Esophagus (tissue), 2 donors: ENCODE results near the gene KRT12. TPM values are rescaled to one million over a fixed set of nuclear protein-coding genes. Genes with fewer than 3 reads are reported as not detected.

Experiments
- H3K27ac ChIP-seq, 2 donors: one replicate each; pipeline ENCODE4 v1.5.1; 2013; ENCODE audit warnings: low read depth in 2 of 2, mild to moderate bottlenecking in 2 of 2, inconsistent platforms in 1 of 2, low read length in 1 of 2, moderate library complexity in 1 of 2
- H3K27me3 ChIP-seq, 2 donors: one replicate each; pipeline ENCODE4 v1.6.1; 2013; ENCODE audit warnings: low read length in 2 of 2, control low read depth in 1 of 2, mild to moderate bottlenecking in 1 of 2; ENCODE audit not compliant: insufficient read depth in 2 of 2, control insufficient read depth in 1 of 2
- H3K36me3 ChIP-seq, 2 donors: one replicate each; pipeline ENCODE4 v1.6.1; 2013; ENCODE audit warnings: low read length in 1 of 2; ENCODE audit not compliant: control insufficient read depth in 2 of 2, insufficient read depth in 2 of 2
- H3K4me1 ChIP-seq, 2 donors: one replicate each; pipeline ENCODE4 v1.6.1; 2013; ENCODE audit warnings: low read length in 1 of 2; ENCODE audit not compliant: control insufficient read depth in 2 of 2, insufficient read depth in 2 of 2
- H3K4me3 ChIP-seq, 2 donors: one replicate each; pipeline ENCODE4 v1.5.1; 2013; ENCODE audit warnings: low read length in 2 of 2, mild to moderate bottlenecking in 2 of 2, low read depth in 1 of 2, moderate library complexity in 1 of 2
- H3K9me3 ChIP-seq, 2 donors: one replicate each; pipeline ENCODE4 v1.6.1; 2013; ENCODE audit warnings: mild to moderate bottlenecking in 2 of 2, low read depth in 1 of 2, low read length in 1 of 2, moderate library complexity in 1 of 2; ENCODE audit not compliant: control insufficient read depth in 2 of 2, insufficient read depth in 1 of 2
- WGBS, 2 donors: extraction: QIAGEN DNeasy Blood & Tissue Kit; methylation state at CpG; one replicate each; pipeline ENCODE4 v1.1.7; 2013; 5-methylcytosine and 5-hydroxymethylcytosine counted together
- polyA plus RNA-seq, 2 donors: library from polyadenylated mRNA; stranded (reverse); fragments of 200-250 nt; gene quantifications; one replicate each; pipeline ENCODE4 v1.2.3, GENCODE V29; 2013
- donor health status: healthy with polysubstance abuse.
- donor health status: Bipolar disorder and iron deficiency.

KRT12 gene
- polyA plus RNA-seq, 2 donors: not detected

- 62 to 63% methylated on average over 3 of the region's 3 CpGs for WGBS, 2 donors
- Histone ChIP-seq H3K36me3 (no peaks in the 10 kb centered on the region), H3K9me3 (no peaks in the 10 kb centered on the region), H3K4me3 (no peak overlapping the region), H3K27ac (no peak overlapping the region), H3K4me1 (no peaks in the 10 kb centered on the region), H3K27me3 (peaks cover 0 to 4% of the 10 kb centered on the region in 2 donors)
Measured at GRCh38 chr17:40886090-40886489, 19.1 kb upstream of the KRT12 start.

- Histone ChIP-seq H3K27ac (no peak within 1 kb of the TSS), H3K36me3 (no peaks in the 10 kb centered on the region), H3K27me3 (peaks cover 0 to 4% of the 10 kb centered on the region in 2 donors), H3K9me3 (no peaks in the 10 kb centered on the region), H3K4me1 (no peaks in the 10 kb centered on the region), H3K4me3 (no peak within 1 kb of the TSS)
- WGBS, 2 donors: 85 to 92% methylated on average over 23 of the region's 23 CpGs
Measured at GRCh38 chr17:40884708-40885512, 17.9 kb upstream of the KRT12 start, which contains the start of gene KRT20. KRT20 (minus strand) TSS chr17:40885242; CDS start chr17:40885185, 57 bp downstream.

GRCh38 chr17:40883626-40884334 is 16.8 kb upstream of the KRT12 start:
- Histone ChIP-seq H3K36me3 (no peaks in the 10 kb centered on the region), H3K27me3 (peaks cover 0 to 4% of the 10 kb centered on the region in 2 donors), H3K4me1 (no peaks in the 10 kb centered on the region), H3K9me3 (no peaks in the 10 kb centered on the region), H3K4me3 (no peak overlapping the region), H3K27ac (no peak overlapping the region)
- 85 to 94% methylated on average over 7 of the region's 7 CpGs for WGBS, 2 donors

- Histone ChIP-seq H3K27ac (no peak overlapping the region), H3K27me3 (peaks cover 0 to 4% of the 10 kb centered on the region in 2 donors), H3K4me1 (no peaks in the 10 kb centered on the region), H3K36me3 (no peaks in the 10 kb centered on the region), H3K4me3 (no peak overlapping the region), H3K9me3 (no peaks in the 10 kb centered on the region)
- WGBS, 2 donors: 71 to 80% methylated on average over 1 of the region's 1 CpG
Measured at GRCh38 chr17:40883031-40883430, 16.0 kb upstream of the KRT12 start.

- H3K4me1 ChIP-seq: no peaks in the 10 kb centered on the region
- H3K36me3 ChIP-seq: no peaks in the 10 kb centered on the region
- H3K4me3 ChIP-seq: no peak overlapping the region
- H3K27me3 ChIP-seq: no peaks in the 10 kb centered on the region
- no peak overlapping the region for H3K27ac ChIP-seq
- H3K9me3 ChIP-seq: no peaks in the 10 kb centered on the region
- WGBS, 2 donors: 84 to 93% methylated on average over 1 of the region's 1 CpG
Measured at GRCh38 chr17:40879026-40879425, 12.0 kb upstream of the KRT12 start.

GRCh38 chr17:40878044-40878443 is 11.0 kb upstream of the KRT12 start:
- H3K4me1 ChIP-seq: no peaks in the 10 kb centered on the region
- no peak overlapping the region for H3K4me3 ChIP-seq
- WGBS, 2 donors: 91 to 94% methylated on average over 9 of the region's 9 CpGs
- H3K27me3 ChIP-seq: no peaks in the 10 kb centered on the region
- H3K36me3 ChIP-seq: no peaks in the 10 kb centered on the region
- no peak overlapping the region for H3K27ac ChIP-seq
- H3K9me3 ChIP-seq: no peaks in the 10 kb centered on the region

GRCh38 chr17:40873801-40874200 is 6.8 kb upstream of the KRT12 start:
- 76 to 93% methylated on average over 1 of the region's 1 CpG for WGBS, 2 donors
- no peak overlapping the region for H3K27ac ChIP-seq
- no peaks in the 10 kb centered on the region for H3K27me3 ChIP-seq
- no peaks in the 10 kb centered on the region for H3K9me3 ChIP-seq
- no peaks in the 10 kb centered on the region for H3K4me1 ChIP-seq
- no peaks in the 10 kb centered on the region for H3K36me3 ChIP-seq
- H3K4me3 ChIP-seq: no peak overlapping the region

- no peaks in the 10 kb centered on the region for H3K36me3 ChIP-seq
- no peaks in the 10 kb centered on the region for H3K4me1 ChIP-seq
- H3K27me3 ChIP-seq: no peaks in the 10 kb centered on the region
- no peak overlapping the region for H3K27ac ChIP-seq
- H3K4me3 ChIP-seq: no peak overlapping the region
- no peaks in the 10 kb centered on the region for H3K9me3 ChIP-seq
Measured at GRCh38 chr17:40873255-40873654, 6.2 kb upstream of the KRT12 start.

- H3K27me3 ChIP-seq: no peaks in the 10 kb centered on the region
- H3K36me3 ChIP-seq: no peaks in the 10 kb centered on the region
- no peak overlapping the region for H3K27ac ChIP-seq
- no peaks in the 10 kb centered on the region for H3K4me1 ChIP-seq
- H3K4me3 ChIP-seq: no peak overlapping the region
- H3K9me3 ChIP-seq: no peaks in the 10 kb centered on the region
Measured at GRCh38 chr17:40872416-40872815, 5.4 kb upstream of the KRT12 start.
